Duodenal mucosa (tissue), 2 donors: ENCODE measurements around the gene DIDO1.

ENCODE experiments used
- H3K27ac ChIP-seq: one replicate; pipeline ENCODE4 v1.7.0; 2013; ENCODE audit warnings: low read depth, low read length
- H3K27me3 ChIP-seq, 2 donors: one replicate each; pipeline ENCODE4 v1.7.0; 2013; ENCODE audit warnings: low read length in 2 of 2, control low read depth in 1 of 2; ENCODE audit not compliant: insufficient read depth in 2 of 2, control insufficient read depth in 1 of 2
- H3K36me3 ChIP-seq, 2 donors: one replicate each; pipeline ENCODE4 v1.7.0; 2013; ENCODE audit warnings: low read length in 2 of 2, control low read depth in 1 of 2; ENCODE audit not compliant: insufficient read depth in 2 of 2, control insufficient read depth in 1 of 2
- H3K4me1 ChIP-seq, 2 donors: one replicate each; pipeline ENCODE4 v1.7.0; 2013; ENCODE audit warnings: low read length in 2 of 2, control low read depth in 1 of 2; ENCODE audit not compliant: insufficient read depth in 2 of 2, control insufficient read depth in 1 of 2
- H3K4me3 ChIP-seq, 2 donors: one replicate each; pipeline ENCODE4 v1.7.0; 2013; ENCODE audit warnings: low read length in 2 of 2, low read depth in 1 of 2
- H3K9ac ChIP-seq, 2 donors: one replicate each; pipeline ENCODE4 v1.7.0; 2013; ENCODE audit warnings: low read length in 2 of 2, low read depth in 1 of 2
- H3K9me3 ChIP-seq, 2 donors: one replicate each; pipeline ENCODE4 v1.7.0; 2013; ENCODE audit warnings: low read length in 2 of 2, control low read depth in 1 of 2; ENCODE audit not compliant: control insufficient read depth in 1 of 2

DIDO1 gene

DNA sequence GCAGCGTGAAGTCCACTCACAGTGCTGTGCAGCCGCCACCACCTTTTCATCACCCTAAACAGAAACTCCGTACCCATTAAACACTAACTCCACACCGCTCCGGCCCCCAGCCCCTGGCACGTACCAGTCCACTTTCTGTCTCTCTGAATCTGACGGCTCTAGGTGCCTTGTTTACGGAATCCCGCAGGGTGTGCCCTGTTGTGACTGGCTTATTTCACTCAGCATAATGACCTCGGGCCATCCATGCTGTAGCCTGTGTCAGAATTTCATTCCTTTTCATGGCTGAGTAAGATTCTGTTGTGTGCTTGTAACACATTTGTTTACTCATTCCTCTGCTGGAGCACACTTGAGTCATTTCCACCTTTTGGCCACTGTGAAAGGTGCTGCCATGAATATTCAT, 82.6 kb downstream of the DIDO1 start:
- Histone ChIP-seq H3K27me3 (no peaks in the 10 kb centered on the region), H3K9me3 (no peaks in the 10 kb centered on the region), H3K4me3 (no peak overlapping the region), H3K27ac (no peak overlapping the region), H3K4me1 (peaks cover 8 to 15% of the 10 kb centered on the region in 2 donors), H3K9ac (no peak overlapping the region), H3K36me3 (no peaks in the 10 kb centered on the region)

DNA sequence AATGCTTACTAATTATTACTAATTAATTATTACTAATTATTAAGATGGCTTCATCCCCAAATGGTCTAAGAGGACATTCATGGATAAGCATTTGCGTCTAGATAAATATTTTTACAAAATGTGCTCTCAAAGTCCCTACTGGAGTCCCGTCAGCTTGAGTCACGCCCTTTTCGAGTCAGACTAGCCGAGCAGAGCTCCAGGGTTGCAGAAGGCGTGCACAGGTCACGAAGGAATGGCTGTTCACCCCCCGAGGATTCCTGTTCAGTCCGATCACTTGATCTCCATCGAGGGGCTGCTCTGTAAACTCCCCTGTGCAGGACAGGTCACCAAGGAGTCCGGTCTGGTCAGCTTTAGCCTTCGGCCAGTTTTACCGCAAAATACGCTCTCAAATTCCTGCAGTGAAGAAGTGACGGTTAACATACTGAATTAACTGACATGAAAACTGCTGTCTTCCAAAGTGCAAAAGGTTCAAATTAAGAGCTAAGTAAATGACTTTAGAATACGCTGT, 84.5 kb downstream of the DIDO1 start:
- Histone ChIP-seq H3K4me1 (peaks cover 14 to 25% of the 10 kb centered on the region in 2 donors), H3K4me3 (no peak overlapping the region), H3K27ac (no peak overlapping the region), H3K9ac (no peak overlapping the region), H3K36me3 (no peaks in the 10 kb centered on the region), H3K27me3 (no peaks in the 10 kb centered on the region), H3K9me3 (no peaks in the 10 kb centered on the region)

DNA sequence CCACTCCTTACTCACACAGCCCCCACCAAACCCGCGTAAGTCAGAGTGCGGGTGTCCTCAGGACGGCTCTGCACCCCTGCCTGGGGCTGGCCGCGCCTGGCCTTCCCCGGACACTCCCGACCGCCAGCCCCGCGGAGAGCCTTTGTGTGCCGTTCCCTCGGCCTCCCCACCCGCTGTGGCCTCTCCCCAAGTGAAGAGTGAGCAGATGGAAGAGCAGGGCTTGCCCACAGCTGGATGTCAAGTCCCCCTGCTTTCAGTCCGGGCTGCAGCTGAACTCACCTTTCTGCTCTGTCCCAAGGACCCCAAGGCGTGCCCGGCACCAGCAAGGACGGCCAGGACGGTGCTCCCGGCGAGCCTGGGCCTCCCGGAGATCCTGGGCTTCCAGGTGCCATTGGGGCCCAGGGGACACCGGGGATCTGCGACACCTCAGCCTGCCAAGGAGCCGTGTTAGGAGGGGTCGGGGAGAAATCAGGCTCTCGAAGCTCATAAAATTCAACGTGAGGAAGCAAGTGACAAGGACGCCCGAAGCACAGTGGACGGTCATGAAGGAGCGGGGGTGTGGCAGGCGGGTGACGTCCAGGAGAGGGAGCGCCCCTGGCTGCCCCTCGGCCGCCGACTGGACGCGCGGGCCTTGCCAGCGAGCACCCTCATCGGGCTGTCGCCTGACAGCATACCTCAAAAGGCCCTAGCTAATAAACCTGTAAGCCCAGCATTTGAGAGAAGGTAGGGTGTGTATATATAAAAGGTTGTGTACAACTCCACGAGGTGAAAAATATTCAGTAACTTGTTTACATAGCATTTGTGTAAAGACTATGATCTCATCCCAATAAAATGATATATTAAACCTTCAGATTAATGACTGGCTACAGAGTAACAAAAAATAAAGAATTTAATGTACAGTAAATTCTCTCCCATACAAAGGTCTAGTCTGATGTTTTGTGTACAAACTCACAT, 85.8 kb downstream of the DIDO1 start:
- Histone ChIP-seq H3K4me1 (peaks cover 14 to 25% of the 10 kb centered on the region in 2 donors), H3K9ac (no peak overlapping the region), H3K27ac (no peak overlapping the region), H3K9me3 (no peaks in the 10 kb centered on the region), H3K36me3 (no peaks in the 10 kb centered on the region), H3K27me3 (no peaks in the 10 kb centered on the region), H3K4me3 (no peak overlapping the region)

DNA sequence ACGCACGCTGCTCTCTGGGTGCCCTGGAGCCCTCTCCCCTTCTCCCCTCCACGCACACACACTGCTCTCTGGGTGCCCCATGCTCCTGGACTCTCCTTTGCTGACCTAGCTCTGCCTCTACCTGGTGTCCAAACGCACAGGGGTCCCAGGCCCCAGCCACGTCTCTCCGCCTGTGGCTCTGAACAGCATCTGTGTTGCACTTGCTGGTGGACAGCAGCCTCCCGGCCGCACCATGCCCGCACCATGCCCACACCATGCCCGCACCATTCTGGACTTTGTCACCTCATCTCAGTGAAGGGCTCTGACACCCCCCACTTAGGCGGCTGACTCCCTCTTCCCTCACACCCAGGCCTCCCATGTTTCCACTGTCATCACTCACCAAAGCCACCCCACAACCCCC, 86.5 kb downstream of the DIDO1 start:
- Histone ChIP-seq H3K4me1 (peaks cover 14 to 25% of the 10 kb centered on the region in 2 donors), H3K9me3 (no peaks in the 10 kb centered on the region), H3K27me3 (no peaks in the 10 kb centered on the region), H3K27ac (no peak overlapping the region), H3K36me3 (no peaks in the 10 kb centered on the region), H3K4me3 (no peak overlapping the region), H3K9ac (no peak overlapping the region)

DNA sequence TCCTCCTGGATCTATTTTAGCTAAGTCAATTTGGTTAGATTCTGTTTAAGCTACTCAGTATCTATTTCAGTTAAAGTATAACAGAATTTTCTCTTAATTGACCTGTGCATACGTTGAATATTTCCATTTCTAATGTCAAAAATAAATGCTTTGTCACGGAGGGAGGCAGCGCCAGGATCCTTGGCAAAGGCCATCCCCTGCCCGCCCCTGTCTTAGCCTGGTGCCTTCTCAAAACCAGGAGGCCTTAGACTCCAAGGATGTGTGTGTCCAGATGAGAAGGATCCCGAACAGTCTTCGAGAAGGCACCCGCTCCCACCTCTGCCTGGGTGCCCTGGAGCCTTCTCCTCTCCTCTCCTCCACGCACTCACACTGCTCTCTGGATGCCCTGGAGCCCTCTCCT, 87.0 kb downstream of the DIDO1 start:
- H3K36me3 ChIP-seq, result no peaks in the 10 kb centered on the region
- H3K4me1 ChIP-seq, result peaks cover 14 to 25% of the 10 kb centered on the region in 2 donors

DNA sequence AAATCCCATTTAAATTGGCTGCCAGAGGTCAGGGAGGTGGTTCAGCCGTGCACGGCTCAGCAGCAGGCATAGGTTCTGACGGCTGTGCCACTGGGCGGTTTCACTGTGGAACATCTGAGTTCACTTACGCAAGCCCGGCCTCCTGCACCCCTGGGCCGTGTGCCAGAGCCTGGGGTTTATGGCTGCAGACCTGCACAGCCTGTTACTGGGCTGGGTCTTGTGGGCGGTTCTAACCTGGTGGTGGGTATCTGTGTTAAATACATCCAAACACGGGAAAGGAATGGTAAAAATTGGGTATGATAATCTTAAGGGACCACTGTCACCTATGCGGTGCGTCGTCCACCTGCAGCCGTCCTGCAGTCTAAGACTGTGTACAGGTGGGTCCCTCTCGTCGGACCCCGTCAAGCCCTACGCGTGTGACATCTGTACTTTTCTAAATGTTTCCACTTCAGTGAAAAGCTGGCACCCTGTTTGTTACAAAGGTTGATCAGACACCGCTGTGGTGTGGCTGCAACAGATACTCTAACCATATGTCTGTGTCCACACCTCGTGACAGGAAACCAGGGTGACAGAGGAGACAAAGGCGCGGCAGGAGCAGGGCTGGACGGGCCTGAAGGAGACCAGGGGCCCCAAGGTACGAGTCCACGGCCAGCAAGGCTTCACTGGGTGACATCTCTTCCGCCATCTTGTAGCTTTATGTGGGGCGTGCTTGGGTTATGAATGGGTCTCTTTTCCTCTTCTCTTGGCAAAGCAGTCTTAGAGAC, 88.0 kb downstream of the DIDO1 start:
- Histone ChIP-seq H3K36me3 (no peaks in the 10 kb centered on the region), H3K27me3 (no peaks in the 10 kb centered on the region), H3K9me3 (no peaks in the 10 kb centered on the region), H3K4me3 (peak overlapping the region; percentile 40 to 59), H3K4me1 (peaks cover 14 to 25% of the 10 kb centered on the region in 2 donors), H3K9ac (peak overlapping the region; percentile 34 to 63), H3K27ac (peak overlapping the region; percentile 78)

More for the DNA sequence above, 87.0 kb downstream of the DIDO1 start:
- no peak overlapping the region for H3K9ac ChIP-seq
- no peaks in the 10 kb centered on the region for H3K27me3 ChIP-seq
- H3K9me3 ChIP-seq, result no peaks in the 10 kb centered on the region
- no peak overlapping the region for H3K27ac ChIP-seq
- no peak overlapping the region for H3K4me3 ChIP-seq

DNA sequence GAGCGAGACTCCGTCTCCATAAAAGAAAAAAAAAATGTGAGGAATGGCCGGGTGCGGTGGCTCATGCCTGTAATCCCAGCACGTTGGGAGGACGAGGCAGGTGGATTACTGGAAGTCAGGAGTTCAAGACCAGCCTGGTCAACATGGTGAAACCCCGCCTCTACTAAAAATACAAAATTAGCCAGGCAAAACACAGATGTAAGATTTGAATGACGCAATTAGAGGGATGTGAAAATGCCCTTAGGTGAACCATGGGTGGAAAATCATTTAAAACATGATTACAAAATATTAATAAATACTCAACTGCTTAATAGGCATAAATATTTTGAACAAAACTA, 88.5 kb downstream of the DIDO1 start:
- H3K4me3 ChIP-seq, result no peak overlapping the region
- H3K9me3 ChIP-seq, result no peaks in the 10 kb centered on the region
- H3K9ac ChIP-seq, result no peak overlapping the region
- peak overlapping the region; percentile 2 for H3K27ac ChIP-seq
- no peaks in the 10 kb centered on the region for H3K27me3 ChIP-seq
- no peaks in the 10 kb centered on the region for H3K36me3 ChIP-seq
- H3K4me1 ChIP-seq, result peaks cover 18 to 30% of the 10 kb centered on the region in 2 donors

DNA sequence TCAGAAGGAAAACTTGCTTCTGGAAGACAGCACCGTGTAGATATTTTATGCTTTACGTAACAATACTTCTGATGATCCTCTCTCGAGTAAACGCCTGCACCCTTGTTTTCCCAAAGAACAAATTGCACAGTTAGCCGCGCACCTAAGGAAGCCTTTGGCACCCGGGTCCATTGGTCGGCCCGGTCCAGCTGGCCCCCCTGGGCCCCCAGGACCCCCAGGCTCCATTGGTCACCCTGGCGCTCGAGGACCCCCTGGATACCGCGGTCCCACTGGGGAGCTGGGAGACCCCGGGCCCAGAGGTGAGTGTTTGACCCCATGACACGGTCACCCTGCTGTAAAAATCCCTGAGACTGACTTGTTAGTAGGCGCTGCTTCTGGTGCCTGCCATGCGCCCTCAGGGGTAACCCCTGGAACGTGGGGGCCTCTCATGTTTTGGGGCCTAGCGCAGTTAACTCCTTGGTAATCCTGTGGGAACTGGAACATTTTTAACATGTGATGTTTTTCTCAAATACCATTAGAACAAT, 89.3 kb downstream of the DIDO1 start:
- Histone ChIP-seq H3K9ac (no peak overlapping the region), H3K4me1 (peaks cover 25 to 37% of the 10 kb centered on the region in 2 donors), H3K4me3 (no peak overlapping the region), H3K27ac (no peak overlapping the region), H3K36me3 (no peaks in the 10 kb centered on the region), H3K9me3 (no peaks in the 10 kb centered on the region), H3K27me3 (no peaks in the 10 kb centered on the region)

DNA sequence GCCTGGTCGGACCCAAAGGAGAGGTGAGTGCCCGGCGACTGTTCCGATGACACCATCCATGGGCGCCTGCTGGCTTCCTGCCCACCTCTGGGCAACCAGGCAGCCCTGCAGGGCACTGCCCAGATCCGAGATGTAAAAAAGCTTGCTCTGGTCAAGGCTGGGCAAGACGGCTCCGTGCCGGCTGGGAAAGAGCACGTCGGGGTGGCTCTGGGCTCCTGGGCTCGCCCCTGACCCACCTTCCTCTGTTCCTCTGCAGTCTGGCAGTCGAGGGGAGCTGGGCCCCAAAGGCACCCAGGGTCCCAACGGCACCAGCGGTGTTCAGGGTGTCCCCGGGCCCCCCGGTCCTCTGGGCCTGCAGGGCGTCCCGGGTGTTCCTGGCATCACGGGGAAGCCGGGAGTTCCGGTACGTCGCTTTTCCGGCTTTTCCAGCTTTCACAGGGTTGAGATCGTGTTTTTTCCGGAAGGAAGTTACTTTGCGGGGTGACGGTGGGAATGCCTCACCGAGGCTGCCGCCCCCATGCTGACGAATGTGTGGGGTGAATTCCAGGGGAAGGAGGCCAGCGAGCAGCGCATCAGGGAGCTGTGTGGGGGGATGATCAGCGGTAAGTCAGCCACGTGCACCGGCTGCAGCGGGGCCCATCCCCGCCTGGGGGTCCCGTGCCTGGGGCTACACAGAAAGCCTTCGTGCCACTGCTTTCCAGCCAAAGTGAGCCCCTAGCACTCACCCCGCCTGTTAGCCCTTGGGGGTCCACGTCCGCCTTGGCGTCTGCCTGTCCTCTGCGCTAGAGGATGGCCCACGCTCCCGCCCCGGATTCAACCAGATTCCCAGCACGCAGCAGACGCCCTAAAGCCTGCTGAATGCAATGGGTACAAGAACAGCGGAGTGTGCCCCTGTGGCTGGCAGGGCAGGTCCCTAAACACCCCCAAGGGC, 90.1 kb downstream of the DIDO1 start:
- Histone ChIP-seq H3K27ac (no peak overlapping the region), H3K27me3 (no peaks in the 10 kb centered on the region), H3K36me3 (no peaks in the 10 kb centered on the region), H3K9ac (no peak overlapping the region), H3K4me3 (no peak overlapping the region), H3K9me3 (no peaks in the 10 kb centered on the region), H3K4me1 (peaks cover 32 to 45% of the 10 kb centered on the region in 2 donors)
